GM18511 (cell line): Measurements from ENCODE around the gene VPS18.

Experiments
- ATAC-seq: cut with Tn5 transposase; IDR thresholded peaks from one replicate; pipeline ENCODE4 v1.9.1; 2021; ENCODE audit warnings: mild to moderate bottlenecking, moderate library complexity; ENCODE audit not compliant: unreplicated experiment

VPS18 gene

GRCh38 chr15:40918799-40919392, 24.6 kb downstream of the VPS18 start:
- no peak for ATAC-seq

- ATAC-seq = no peak
Measured at GRCh38 chr15:40921949-40922607, 27.8 kb downstream of the VPS18 start.

- ATAC-seq = no peak
Measured at GRCh38 chr15:40922608-40923005, 28.4 kb downstream of the VPS18 start.

- no peak for ATAC-seq
Measured at GRCh38 chr15:40923551-40923950, 29.3 kb downstream of the VPS18 start.

GRCh38 chr15:40925495-40925862, 31.2 kb downstream of the VPS18 start:
- no peak for ATAC-seq

GRCh38 chr15:40925863-40926658, 31.8 kb downstream of the VPS18 start:
- ATAC-seq = no peak

- no peak for ATAC-seq
Measured at GRCh38 chr15:40926659-40927494, 32.6 kb downstream of the VPS18 start.

- ATAC-seq = no peak
Measured at GRCh38 chr15:40927495-40927872, 33.2 kb downstream of the VPS18 start.

GRCh38 chr15:40927873-40928806, 33.9 kb downstream of the VPS18 start:
- no peak for ATAC-seq

GRCh38 chr15:40928821-40929659, 34.8 kb downstream of the VPS18 start, which contains the start of gene DLL4:
TSS of gene DLL4 (plus strand) at chr15:40929340. CDS start at chr15:40929669, 329 bp downstream.
- ATAC-seq = no peak

- ATAC-seq = no peak
Measured at GRCh38 chr15:40929660-40930429, 35.6 kb downstream of the VPS18 start.

GRCh38 chr15:40930430-40931299, 36.4 kb downstream of the VPS18 start:
- ATAC-seq = no peak

GRCh38 chr15:40931300-40932142, 37.3 kb downstream of the VPS18 start:
- no peak for ATAC-seq

GRCh38 chr15:40932156-40932555, 37.9 kb downstream of the VPS18 start:
- no peak for ATAC-seq

- no peak for ATAC-seq
Measured at GRCh38 chr15:40932649-40933516, 38.6 kb downstream of the VPS18 start.

GRCh38 chr15:40933517-40933902, 39.3 kb downstream of the VPS18 start:
- ATAC-seq = no peak
